Neutrophil (primary cell): Measurements from ENCODE around the gene CHMP3.
A peak's percentile ranks its signal among the peaks of the same experiment; 100 is the strongest.

ENCODE experiments used
- H3K27ac ChIP-seq: fragments of 200-600 bp; sonication (generic); 2 replicates; pipeline ENCODE4 v1.5.1; 2016; ENCODE audit warnings: mild to moderate bottlenecking, moderate library complexity
- H3K27me3 ChIP-seq: fragments of 200-600 bp; sonication (generic); 2 replicates; pipeline ENCODE4 v1.6.0; 2016; ENCODE audit warnings: mild to moderate bottlenecking
- H3K36me3 ChIP-seq: fragments of 200-600 bp; sonication (generic); 2 replicates; pipeline ENCODE4 v1.5.1; 2017
- H3K4me1 ChIP-seq, 2 experiments: fragments of 200-600 bp in 1 of 2; sonication (generic) in 1 of 2; 1 replicate in 1 of 2; 2 replicates in 1 of 2; pipeline versions ENCODE4 v1.5.1 to v1.6.1; 2013 to 2016; ENCODE audit warnings: low read depth in 1 of 2, low read length in 1 of 2, mild to moderate bottlenecking in 1 of 2, moderate library complexity in 1 of 2; ENCODE audit not compliant: control insufficient read depth in 1 of 2, insufficient read depth in 1 of 2
- H3K4me3 ChIP-seq, 2 experiments: fragments of 200-600 bp in 1 of 2; sonication (generic) in 1 of 2; 1 replicate in 1 of 2; 2 replicates in 1 of 2; pipeline ENCODE4 v1.5.1; 2013 to 2016; ENCODE audit warnings: low read depth in 1 of 2, low read length in 1 of 2, mild to moderate bottlenecking in 1 of 2, moderate library complexity in 1 of 2
- H3K9me3 ChIP-seq: fragments of 200-600 bp; sonication (generic); 2 replicates; pipeline ENCODE4 v1.5.1; 2016
- CTCF ChIP-seq: fragments of 200-600 bp; sonication (generic); IDR thresholded peaks from 2 replicates; pipeline ENCODE4 v1.5.1; 2016; ENCODE audit warnings: antibody characterized with exemption

The CHMP3 gene

GRCh38 chr2:86577817-86578456 lies 14.7 kb upstream of the CHMP3 start:
- Histone ChIP-seq H3K27me3 (no peaks in the 10 kb centered on the region), H3K36me3 (no peaks in the 10 kb centered on the region), H3K27ac (peak overlapping the region; percentile 57), H3K4me1 (peaks cover 35 to 43% of the 10 kb centered on the region in 2 experiments), H3K9me3 (no peaks in the 10 kb centered on the region), H3K4me3 (no peak overlapping the region)
- no peak for TF ChIP-seq CTCF

GRCh38 chr2:86570059-86570458 lies 6.8 kb upstream of the CHMP3 start:
- Histone ChIP-seq H3K27me3 (no peaks in the 10 kb centered on the region), H3K4me3 (no peak overlapping the region), H3K27ac (no peak overlapping the region), H3K9me3 (no peaks in the 10 kb centered on the region), H3K4me1 (peaks cover 11 to 18% of the 10 kb centered on the region in 2 experiments), H3K36me3 (no peaks in the 10 kb centered on the region)
- TF ChIP-seq CTCF: no peak

DNA sequence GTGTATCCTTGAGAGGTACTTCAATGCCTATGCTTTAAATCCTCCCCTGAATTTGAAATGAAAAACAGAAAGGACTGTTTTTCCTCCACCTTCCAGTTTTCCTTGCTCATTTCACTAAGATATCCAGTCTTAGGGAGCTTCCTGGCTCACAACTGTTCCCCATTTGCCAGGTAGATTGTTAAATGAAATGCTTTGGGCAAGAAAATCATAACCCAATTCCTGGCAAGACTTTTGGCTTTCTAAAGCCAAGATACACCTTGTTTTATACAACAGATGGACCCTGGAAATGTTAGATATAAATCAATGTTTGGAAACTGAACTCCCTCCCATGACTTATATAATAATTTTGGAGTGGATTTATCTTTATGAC lies 3.6 kb upstream of the CHMP3 start:
- H3K4me3 ChIP-seq: no peak overlapping the region
- H3K36me3 ChIP-seq: no peaks in the 10 kb centered on the region
- H3K9me3 ChIP-seq: no peaks in the 10 kb centered on the region
- no peak for TF ChIP-seq CTCF
- peaks cover 14 to 19% of the 10 kb centered on the region in 2 experiments for H3K4me1 ChIP-seq
- H3K27ac ChIP-seq: no peak overlapping the region
- H3K27me3 ChIP-seq: no peaks in the 10 kb centered on the region

DNA sequence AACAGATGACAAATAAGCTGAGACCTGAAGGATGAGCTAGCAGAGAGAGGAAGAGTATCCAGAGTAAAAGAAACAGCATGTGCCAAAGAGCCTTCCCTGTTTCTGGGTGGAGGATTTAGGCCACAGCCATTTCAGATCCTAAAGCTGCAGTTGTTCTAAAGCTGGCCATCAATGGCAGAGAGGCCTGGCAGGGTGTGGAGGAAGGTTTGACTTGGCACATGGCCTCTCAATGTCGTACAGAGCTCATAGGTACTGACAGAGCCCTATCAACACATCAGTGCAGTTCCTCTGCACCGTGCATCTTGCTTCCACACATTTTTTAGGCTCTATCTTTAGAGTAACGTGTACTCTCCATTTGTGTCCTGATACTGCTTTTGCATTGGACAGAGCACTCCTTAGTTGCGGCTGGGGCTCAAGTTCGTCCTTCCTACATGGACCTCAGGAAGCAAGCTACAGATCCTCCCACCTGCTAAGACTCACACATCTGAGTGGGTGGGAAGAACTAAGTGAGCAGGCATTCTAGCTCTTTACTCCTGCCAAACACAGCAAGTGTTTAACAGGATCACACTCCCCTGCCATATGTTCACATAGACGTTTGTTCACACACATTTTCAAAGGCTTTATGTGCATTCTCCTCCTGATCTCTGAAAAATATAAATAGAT lies 3.0 kb upstream of the CHMP3 start:
- Histone ChIP-seq H3K27ac (no peak overlapping the region), H3K4me1 (peaks cover 20 to 24% of the 10 kb centered on the region in 2 experiments), H3K27me3 (no peaks in the 10 kb centered on the region), H3K9me3 (no peaks in the 10 kb centered on the region), H3K36me3 (no peaks in the 10 kb centered on the region), H3K4me3 (no peak overlapping the region)
- no peak for TF ChIP-seq CTCF

GRCh38 chr2:86563650-86564061 lies 413 bp upstream of the CHMP3 start:
- Histone ChIP-seq H3K4me3 (peak overlapping the region; percentile 73 to 94), H3K27me3 (no peaks in the 10 kb centered on the region)

More at GRCh38 chr2:86563650-86564061, 413 bp upstream of the CHMP3 start:
- Histone ChIP-seq H3K4me1 (peaks cover 29 to 37% of the 10 kb centered on the region in 2 experiments), H3K9me3 (no peaks in the 10 kb centered on the region), H3K27ac (peak overlapping the region; percentile 99), H3K36me3 (peaks cover 5% of the 10 kb centered on the region)
- no peak for TF ChIP-seq CTCF
